HG03469 (cell line): ENCODE results near the gene TIAM2.
A peak's percentile ranks its signal among the peaks of the same experiment; 100 is the strongest.
"Not testable (repeated sequence)": the region's sequence is repeated elsewhere in the genome, so short reads cannot be mapped to it uniquely, and the experiment has no call there.

ENCODE experiments used
- ATAC-seq: cut with Tn5 transposase; IDR thresholded peaks from one replicate; pipeline ENCODE4 v1.9.1; 2021; ENCODE audit warnings: mild to moderate bottlenecking, moderate library complexity, moderate number of reproducible peaks; ENCODE audit not compliant: unreplicated experiment

TIAM2 gene

DNA sequence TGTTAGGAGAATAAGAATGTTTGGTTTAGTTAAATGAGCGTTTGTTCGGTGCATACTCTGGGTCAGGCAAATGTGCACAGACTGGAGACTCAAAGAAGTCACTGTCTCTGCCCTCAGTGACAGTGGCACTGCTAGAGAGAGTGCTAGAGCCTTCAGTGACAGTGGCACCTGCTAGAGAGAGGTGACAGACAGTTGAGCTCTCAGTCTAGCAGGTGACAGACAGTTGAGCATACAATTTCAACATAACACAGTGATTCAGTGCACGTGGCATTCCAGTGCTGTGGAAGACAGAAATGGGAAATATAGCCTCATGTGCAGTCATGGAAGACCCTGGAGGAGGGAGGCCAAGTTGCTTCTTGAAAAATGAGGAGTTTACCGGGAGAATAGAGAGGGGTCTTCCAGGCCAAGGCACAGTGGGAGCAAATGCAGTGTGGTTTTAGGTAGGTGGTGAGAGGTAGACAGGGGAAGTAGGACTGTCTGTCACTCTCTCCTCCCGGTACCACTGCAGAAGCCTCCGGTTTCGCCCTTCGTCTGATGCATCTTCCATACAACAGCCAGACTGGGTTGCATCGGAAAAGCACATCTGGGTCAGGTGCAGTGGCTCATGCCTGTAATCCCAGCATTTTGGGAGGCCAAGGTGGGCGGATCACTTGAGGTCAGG lies 160.8 kb downstream of the TIAM2 start:
- no peak for ATAC-seq

DNA sequence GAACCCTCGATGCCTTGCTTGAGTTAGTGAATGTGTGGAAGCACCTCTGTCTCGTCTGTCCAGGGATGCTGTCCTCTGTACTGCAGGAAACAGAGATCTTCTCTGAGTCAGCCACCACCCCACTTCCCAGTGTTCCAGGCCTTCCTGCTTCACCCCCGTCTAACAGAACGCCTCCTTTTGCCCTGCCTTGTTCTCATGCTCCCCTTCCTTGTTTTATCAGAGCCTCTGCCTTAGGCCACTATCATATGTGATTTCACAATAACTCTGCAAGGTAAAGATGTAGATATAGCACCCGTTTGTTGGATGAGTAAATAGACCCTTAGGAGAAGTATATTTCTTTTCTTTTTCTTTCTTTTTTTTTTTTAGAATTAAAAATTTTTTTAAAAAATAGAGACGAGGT lies 162.0 kb downstream of the TIAM2 start:
- no peak for ATAC-seq

DNA sequence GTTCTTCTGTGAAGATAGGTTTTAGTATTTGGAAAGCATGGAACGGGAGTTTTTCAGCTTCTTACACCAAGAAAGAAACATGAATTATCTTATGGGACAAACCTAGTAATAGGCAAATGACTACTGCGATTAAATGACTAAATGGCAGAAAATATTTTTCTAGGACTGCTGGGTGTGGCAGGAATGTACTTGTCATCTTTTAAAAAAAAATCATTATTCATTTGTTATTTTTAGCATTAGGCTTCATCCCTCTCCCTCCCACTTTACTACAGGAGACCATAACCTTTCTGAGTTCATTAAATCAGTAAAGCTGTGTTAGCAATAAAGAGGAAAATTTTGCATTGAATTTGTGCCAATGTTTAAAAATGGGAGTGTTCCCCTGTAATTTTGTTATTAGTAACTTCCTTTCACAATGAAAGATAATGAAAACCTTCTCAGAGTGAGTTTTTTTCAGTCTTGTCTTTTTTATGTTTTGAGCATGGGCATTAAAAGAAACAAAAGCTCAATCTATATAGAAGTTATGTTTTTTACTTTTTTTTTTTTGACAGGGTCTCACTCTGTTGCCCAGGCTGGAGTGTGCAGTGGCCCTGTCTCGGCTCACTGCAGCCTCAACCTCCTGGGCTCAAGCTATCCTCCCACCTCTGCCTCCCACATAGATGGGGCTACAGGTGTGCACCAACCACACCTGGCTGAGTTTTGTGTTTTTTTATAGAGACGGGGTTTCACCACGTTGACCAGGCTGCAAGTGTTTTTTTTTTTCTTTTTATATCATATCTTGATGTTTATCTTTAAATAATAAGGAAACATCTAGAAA lies 163.1 kb downstream of the TIAM2 start:
- ATAC-seq = no peak

DNA sequence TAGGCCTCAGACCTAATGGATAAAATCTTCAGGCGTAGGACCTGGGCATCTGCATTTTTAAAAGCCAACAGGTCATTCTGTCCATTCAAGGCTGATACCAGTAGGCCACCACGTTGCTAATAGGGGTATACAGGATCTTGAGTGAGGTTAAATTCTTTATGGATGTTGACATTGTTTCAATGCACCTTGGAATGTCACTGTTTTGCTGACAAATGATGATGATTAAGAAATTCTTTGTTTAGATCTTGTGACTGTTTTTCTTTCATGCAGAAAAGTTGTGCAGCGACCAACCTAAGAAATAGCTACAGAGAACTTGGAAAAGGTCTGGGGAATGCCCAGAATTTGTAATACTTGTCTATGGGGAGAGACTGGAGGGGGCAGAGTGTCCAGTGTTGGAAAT lies 167.6 kb downstream of the TIAM2 start:
- no peak for ATAC-seq

DNA sequence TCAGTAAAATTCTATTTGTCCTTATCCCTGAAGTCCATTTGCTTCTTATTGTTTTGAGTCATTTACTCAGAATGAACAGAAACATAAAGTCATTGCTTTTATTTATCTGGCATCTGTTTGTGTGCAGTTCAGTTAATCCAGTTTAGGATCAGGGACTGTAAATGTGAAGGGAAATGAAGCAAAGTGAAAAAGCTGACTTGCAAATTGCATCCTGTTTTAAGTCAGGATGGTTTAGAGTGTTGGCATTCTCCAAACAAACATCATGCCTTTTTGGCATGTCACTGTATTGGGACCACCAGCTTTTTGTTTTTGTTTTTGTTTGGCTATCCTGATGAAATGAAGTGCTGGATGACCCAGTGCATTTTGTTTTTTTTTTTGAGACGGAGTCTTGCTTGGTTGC lies 168.5 kb downstream of the TIAM2 start:
- no peak for ATAC-seq

DNA sequence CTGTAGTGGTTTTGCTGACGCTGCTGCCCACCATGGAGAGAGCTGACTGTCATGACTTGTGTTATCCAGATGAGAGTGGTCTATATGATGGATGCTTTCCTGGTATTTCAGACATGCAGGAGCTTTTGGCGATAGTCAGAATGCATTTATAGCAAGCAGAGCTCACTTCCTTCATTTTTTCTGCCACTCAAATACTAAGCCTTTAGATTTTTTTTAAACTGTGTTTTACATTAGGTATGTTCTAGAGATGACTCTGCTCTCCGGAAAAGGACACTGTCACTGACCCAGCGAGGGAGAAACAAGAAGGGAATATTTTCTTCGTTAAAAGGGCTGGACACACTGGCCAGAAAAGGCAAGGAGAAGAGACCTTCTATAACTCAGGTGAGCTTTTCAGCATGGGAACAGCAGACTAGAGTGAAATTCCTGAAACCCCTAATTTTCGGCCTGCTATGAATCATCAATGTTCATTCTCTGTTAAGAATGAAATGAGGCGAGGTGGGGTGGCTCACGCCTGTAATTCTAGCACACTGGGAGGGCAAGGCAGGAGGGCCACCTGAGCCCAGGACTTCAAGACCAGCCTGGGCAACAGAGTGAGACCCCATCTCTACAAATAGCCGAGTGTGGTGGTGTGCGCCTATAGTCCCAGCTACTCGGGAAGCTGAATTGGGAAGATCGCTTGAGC lies 170.1 kb downstream of the TIAM2 start:
- no peak for ATAC-seq

DNA sequence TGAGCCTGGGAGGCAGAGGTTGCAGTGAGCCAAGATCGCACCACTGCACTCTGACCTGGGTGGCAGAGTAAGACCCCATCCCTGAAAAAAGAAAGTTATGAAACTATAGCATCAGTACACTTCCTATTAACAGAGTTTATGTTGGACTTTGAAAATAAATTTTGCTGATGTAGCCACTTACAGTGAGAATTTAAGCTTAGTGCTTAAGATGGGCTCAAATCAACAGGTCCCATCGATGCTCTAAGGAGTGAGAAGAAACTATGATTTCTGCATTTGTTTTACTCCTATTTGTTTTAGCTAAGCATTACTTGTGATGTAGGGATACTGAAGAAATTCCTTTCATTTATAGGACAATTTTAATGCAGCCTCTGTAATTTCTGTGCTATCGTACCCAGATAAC lies 175.4 kb downstream of the TIAM2 start:
- ATAC-seq = no peak

DNA sequence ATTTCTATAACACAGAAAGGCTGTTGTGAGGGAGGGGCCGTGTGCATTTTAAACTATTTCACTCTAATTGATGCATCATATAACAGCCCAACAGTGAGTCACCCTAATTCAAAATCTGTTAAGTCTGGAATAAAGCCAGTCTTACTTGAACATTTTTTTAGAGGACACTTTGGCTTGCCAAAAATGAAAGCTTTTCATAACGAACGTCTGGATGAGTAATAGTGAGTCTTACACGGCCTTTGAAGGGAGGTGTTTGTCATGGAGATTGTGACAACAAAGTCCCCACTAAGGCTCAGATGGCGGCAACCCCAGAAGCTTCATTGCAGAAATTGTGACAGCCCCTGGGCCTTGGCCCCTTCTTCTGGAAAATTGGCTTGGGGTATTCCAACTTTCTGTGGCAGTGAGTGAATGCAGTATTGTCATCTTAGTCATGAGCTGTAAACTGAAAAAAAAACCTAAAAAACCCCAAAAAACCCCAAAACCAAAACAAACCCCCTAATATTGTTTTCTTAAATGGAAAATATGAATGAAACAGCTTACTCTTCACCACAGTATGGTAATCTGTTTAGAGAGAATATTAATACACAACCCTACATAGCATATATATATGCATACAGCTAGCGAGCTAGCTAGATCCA lies 176.1 kb downstream of the TIAM2 start:
- peak; percentile 81 for ATAC-seq

DNA sequence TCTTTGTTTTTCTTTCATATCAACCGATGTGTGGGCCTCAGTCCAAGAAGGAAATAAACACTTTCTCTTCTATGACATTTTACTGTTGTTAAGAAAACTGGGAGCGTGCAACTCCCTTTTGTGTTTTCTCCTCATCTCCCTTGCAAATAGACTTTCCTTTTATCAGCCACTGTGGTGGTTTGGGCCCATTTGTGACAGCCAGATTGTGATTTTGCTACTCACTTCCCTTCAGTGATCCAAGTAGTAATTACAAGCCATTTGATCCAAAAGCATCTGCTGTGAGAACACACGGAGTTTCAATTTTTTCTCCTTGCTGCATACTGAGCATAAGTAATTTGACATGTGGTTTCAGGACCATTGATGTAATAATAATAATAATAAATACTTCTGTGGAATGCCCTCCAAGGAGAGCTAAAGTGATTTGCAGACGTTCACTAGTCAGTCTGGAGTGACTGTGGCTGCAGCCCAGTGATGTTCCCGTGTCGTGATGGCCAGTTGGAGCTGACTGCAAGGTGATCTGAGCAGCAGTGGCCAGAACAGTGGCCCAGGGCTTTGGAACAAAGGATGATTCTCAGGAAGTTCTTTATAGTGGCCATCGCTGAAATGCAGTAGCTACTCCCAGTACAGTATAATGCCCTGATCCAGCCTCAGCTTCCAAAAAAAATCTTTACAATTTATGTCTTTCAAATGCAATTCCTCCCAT lies 176.8 kb downstream of the TIAM2 start:
- ATAC-seq = peak; percentile 2

DNA sequence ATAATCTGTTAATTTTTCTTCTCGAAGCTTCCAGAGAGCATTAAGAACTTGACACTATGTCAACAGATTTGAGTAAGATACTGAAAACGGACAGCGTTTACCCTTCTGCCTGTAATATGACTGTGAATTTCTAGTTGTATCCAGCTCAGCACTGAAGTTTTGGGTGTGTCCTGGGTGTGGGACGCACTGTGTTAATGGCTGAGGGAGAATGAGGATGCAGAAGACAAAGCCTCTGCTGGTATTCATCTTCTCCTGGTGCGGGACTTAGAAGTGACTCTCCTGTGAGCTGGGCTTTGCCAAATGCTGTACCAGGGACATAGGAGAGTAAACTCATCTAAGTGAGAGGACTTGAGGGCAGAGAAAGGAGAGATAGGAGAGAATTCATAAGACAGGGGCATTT lies 178.4 kb downstream of the TIAM2 start:
- no peak for ATAC-seq

DNA sequence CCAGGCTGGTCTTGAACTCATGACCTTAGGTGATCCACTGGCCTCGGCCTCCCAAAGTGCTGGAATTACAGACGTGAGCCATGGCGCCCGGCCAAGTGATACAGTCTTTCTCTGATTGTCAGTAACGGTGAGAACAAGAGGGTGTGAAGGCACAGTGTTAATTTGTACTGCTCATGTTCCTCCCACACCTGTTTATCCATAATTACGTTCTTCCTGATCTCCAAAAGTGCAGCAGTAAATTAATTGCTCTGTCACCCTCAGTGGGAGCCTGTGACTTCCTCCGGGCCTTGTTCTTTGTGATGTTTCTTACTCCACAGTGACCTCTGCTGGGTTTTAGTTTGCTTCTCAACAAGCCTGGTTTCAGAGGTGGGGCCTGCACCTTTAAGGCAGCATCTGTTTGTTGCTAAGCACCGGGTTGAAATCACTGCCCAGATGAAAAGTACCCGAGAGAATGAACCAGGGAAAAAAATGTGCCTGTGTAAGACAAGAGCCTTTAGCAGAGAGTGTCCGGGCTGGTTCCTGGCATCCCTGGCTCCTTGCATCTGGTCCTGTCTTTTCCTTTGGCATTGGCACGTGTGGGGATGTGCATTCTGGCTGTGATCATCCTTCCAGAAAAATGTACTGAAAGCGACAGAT lies 179.6 kb downstream of the TIAM2 start:
- peak; percentile 41 for ATAC-seq

DNA sequence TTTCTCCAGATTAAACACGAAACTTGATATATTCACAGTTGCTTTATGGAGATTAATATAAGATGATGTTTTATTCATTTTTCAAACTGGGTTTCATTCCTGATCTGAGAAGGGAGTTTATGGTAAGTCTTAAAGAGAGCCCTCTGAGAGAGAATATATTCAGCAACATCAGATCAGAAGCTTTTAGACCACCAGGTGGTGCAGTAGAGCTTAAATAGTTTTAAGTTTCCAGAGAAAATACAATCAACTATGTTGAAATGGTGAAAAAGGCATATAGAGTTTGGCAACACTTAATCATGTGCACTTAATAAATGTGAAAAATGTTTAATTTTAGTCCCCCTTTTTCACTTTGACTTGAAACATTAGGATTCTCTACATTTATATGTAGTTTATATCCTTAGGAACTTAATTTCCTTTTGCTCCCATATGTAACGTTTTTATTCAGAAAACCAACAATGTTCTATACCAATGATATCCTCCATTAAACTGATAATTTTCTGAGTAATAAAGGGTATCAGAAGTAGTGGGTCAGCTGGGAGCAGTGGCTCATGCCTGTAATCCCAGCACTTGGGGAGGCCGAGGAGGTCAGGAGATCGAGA lies 182.3 kb downstream of the TIAM2 start:
- ATAC-seq = no peak

DNA sequence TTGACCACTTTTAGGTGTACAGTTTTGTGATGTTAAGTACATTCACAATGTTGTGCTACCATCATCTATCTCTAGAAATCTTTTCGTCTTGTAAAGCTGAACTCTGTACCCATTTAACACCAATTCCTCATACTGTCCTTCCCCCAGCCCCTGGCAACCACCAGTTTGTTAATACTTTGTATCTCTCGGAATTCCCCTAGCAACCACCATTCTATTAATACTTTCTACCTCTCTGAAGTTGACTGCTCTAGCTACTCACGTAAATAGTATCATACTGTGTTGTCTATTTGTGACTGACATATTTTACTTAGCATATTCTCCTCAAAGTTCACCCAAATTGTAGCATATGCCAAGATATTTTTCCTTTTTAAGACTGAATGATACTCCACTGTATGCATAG lies 186.4 kb downstream of the TIAM2 start:
- ATAC-seq = peak; percentile 64

DNA sequence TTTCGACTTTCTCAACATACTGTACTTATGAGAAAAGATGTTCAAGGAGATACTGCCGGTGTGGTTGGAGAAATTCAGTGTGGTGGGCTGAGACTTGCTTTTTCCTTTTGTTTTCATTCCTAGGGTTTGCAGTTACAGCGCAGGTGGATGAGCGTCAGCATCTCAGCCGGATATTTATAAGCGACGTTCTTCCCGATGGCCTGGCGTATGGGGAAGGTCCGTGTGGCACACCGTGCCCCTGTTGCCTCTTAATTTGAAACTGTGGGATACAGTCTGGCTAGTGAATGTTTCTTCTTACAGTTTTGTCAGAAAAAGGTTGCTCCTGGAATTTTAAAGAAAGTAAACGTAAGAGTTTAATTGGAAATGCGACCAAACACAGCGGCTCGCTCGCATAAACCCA lies 187.0 kb downstream of the TIAM2 start:
- no peak for ATAC-seq

DNA sequence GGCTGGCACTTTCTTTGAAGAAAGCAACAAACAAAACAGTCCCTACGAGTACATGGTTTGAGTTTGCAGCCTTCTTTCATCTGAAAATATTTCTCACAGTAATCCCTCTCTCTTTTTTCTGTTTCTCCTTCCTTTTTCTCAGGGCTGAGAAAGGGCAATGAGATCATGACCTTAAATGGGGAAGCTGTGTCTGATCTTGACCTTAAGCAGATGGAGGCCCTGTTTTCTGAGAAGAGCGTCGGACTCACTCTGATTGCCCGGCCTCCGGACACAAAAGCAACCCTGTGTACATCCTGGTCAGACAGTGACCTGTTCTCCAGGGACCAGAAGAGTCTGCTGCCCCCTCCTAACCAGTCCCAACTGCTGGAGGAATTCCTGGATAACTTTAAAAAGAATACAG lies 188.0 kb downstream of the TIAM2 start:
- no peak for ATAC-seq

DNA sequence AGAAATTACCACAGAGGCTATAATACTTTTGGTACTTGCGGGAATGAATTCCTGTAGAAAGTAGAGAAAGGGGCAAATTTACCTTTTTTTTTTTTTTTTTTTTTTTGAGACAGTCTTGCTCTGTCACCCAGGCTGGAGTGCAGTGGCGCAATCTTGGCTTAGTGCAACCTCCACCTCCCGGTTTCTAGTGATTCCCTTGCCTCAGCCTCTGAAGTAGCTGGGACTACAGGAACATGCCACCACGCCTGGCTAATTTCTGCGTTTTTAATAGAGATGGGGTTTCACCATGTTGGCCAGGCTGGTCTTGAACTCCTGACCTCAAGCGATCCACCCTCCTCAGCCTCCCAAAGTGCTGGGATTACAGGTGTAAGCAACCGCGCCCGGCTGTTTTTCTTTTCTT lies 189.9 kb downstream of the TIAM2 start:
- ATAC-seq = not testable (repeated sequence)

DNA sequence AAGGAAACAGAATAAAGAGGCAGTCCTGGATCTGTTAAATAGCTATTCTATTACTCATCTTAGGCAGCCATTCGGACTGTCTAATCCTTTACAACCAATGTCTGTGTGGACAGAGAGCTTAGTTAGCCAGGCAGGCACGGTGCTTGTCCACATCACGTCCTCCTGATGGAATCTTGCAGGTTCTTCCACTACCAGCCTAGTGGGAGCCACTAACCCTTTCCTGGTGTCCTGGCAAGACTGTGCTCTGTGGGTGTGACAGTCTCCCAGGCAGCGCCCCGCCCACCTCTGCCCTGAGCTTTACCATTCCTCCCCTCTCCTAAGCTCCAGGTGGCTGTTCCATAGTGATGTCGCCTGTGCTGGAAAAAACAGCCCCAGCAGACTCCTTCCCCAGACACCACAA lies 190.4 kb downstream of the TIAM2 start:
- ATAC-seq = no peak

DNA sequence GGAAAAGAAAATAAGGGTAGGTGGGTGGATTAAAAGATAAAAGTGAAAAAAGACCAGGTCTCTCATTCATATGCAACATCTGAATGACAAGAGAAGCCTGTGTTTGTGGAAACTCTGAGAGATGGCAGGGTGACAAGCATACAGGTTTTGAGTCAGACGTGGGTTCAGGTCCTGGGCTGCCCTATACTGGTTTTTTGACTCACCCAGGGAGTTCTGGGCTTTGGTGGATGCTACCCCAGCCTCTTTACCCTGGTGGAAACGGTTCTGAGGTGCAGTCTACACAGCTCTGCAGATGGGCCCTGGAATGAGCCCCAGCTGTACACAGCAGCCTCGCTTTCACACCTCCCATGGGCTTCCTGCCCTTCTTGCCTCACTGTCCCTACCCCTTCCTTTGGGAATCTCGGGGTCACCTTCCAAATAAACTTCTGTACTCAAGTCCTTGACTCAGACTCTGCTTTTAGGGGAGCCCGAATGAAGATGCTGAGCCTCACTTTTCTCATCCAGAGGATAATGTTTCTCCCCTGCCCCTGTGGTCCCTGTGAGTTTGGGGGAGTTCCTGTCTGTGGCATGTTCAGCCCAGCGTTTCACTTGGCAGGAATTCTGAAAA lies 191.0 kb downstream of the TIAM2 start:
- ATAC-seq = no peak

DNA sequence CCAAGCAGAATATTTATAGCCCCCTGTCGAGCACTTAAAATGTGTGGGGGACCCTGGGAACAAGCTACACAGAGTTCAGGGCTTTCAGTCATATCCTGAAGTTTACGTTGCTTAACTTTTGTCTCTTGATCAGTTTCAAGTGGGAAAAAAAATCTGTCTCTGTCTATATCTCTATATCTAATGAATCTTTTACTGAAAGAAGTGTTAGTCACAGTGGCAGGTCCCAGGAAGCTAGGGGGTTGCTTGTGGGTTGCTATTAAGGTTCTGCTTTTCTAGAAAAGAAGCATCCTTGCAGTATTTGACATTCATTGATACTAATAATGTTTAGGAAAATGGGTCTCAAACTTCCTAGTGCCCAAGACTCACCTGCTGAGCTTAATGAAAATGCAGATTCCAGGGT lies 192.0 kb downstream of the TIAM2 start:
- no peak for ATAC-seq
